GM12801 (cell line): ENCODE data around the gene KIFC3.

Source experiments
- TF ChIP-seq, protein P1 (sequence below): IDR thresholded peaks from one replicate; pipeline ENCODE4 v1.5.1; 2011; ENCODE audit warnings: control low read depth; ENCODE audit not compliant: insufficient read length; ENCODE audit errors: extremely low read depth

The KIFC3 gene, protein sequence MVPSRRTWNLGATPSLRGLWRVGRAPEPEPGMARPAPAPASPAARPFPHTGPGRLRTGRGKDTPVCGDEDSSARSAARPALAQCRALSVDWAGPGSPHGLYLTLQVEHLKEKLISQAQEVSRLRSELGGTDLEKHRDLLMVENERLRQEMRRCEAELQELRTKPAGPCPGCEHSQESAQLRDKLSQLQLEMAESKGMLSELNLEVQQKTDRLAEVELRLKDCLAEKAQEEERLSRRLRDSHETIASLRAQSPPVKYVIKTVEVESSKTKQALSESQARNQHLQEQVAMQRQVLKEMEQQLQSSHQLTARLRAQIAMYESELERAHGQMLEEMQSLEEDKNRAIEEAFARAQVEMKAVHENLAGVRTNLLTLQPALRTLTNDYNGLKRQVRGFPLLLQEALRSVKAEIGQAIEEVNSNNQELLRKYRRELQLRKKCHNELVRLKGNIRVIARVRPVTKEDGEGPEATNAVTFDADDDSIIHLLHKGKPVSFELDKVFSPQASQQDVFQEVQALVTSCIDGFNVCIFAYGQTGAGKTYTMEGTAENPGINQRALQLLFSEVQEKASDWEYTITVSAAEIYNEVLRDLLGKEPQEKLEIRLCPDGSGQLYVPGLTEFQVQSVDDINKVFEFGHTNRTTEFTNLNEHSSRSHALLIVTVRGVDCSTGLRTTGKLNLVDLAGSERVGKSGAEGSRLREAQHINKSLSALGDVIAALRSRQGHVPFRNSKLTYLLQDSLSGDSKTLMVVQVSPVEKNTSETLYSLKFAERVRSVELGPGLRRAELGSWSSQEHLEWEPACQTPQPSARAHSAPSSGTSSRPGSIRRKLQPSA

DNA sequence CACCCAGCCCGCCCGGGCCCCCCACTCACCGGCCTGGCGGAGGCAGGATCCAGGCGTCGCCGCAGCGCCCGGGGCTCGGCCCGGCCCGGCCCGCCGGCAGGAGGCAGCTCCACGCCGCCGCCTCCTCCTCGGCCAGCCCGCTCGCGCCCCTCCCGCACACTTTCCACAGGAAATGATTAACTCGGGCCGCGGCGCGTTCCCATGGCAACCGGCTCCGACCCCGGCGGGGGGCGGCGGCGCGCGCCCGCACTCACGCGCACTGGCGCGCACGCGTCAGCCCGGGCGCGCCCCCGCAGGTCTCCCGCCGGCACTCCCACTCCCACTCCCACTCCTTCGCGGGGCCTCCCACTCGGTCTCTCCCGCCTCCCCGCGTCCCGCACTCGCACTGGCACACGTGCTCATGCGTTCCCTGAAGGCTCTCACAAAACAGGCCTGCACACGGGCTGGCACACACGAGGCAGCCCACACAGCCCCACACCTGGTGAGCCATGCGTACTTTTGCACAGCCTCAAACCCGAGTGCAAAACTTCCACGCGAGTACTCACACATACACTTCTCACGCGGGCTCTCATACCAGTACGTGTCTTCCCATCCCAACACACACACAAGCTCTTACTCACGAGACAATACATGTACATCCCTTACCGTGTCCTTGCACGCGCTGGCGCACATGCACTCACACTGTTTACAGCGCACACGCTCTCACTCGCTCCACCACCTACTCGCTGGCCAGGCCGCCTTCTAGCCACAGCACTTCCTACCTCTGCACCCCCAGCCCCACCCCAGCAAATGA is at the start of gene KIFC3:
TSS of gene KIFC3 (minus strand) at position 151 of the 793 bp plus-strand sequence. CDS start 4,248 bp downstream, outside the sequence.
- TF ChIP-seq, protein P1, sequence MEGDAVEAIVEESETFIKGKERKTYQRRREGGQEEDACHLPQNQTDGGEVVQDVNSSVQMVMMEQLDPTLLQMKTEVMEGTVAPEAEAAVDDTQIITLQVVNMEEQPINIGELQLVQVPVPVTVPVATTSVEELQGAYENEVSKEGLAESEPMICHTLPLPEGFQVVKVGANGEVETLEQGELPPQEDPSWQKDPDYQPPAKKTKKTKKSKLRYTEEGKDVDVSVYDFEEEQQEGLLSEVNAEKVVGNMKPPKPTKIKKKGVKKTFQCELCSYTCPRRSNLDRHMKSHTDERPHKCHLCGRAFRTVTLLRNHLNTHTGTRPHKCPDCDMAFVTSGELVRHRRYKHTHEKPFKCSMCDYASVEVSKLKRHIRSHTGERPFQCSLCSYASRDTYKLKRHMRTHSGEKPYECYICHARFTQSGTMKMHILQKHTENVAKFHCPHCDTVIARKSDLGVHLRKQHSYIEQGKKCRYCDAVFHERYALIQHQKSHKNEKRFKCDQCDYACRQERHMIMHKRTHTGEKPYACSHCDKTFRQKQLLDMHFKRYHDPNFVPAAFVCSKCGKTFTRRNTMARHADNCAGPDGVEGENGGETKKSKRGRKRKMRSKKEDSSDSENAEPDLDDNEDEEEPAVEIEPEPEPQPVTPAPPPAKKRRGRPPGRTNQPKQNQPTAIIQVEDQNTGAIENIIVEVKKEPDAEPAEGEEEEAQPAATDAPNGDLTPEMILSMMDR = no peak

DNA sequence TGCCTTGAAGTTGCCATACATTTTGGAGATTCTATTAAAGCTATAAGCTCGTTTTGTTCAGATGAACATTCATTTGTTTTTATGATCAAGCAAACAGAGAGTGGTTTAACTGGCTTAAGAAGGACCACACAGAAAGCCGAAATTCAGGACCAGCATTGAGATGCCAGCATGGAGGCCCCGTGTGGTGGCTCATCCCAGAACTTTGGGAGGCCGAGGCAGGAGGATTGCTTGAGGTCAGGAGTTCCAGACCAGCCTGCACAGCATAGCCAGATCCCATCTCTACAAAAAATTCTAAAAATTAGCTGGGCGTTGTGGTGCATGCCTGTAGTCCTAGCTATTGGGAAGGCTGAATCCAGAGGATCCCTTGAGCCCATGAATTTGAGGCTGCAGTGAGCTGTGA is 45.9 kb upstream of the KIFC3 start:
- TF ChIP-seq, protein P1 = no peak

DNA sequence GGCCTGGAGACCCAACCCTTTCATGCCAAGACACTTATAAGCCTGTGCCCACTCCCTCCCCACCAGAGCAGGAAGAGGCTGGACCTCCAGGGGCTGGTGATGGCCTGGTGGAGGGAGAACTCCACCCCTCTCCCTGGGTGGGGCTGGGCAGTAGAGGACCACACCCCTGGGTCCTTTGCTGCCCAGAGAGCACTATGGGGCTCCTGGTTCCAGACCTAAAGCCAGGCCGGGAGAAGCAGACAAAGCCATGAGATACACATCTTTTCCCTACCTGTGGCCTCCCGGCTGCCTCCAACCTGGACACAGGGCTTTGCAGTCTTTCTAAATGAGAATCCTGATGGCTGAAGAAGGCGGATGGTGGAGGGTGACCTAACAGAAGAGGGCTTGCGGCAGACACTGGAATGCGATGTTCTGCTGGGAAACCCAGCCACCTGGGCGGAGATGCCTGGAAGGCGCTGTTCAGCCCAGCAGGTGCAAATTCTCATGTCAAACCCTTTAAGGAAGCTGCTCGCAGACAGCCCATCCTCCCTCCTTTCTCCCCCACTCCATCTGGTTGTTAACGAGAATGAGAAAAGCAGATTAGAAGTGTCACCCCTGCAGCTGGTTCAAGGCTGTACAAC is 43.9 kb upstream of the KIFC3 start:
- TF ChIP-seq, protein P1 = no peak

DNA sequence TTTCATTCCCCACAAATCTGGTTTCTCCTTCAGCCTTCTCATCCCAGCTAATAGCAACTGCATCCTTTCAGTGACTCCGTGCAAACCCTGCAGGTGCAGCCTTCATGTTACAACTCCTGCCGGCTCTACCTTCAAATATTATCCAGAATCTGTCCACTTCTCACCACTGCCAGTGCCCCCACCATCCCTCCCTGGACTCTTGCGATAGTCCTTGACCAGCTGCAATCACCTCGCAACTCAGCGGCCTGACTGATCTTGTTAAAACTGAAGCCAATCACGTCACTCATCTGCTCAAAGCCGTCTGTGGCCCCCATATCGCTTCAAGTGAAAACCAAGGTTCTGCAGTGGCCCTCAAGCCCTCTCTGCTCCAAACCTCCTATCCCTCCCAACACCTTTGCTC is 42.8 kb upstream of the KIFC3 start:
- TF ChIP-seq, protein P1 = no peak

DNA sequence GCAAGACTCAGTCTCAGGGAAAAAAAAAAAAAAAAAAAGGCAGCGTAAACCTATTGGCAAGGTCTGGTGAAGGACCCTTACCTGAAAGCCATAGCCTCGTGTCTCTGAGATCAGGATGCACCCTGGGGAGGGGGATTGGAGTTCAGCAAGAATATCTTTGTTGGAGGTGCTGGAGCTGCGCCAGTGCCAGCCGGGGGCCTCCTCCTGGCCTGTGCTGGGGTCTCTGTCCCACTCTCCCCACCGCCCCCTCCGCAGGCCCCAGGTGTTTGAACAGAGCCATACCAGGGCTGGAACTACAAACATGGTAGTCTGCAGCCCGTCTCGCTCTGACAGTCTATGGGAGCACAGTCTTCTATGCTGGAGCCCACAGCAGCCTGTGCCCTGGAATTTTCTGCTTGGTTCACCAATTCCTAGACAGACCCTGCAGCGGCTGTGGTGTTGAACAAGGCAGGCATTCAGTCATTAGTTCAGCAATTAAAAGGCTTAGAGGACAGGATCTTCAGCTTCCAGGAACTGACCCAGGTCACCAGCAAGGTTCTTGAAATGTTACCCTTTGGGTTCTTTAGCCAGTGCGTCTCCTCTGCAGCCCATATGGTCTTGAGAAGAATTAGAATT is 42.2 kb upstream of the KIFC3 start:
- TF ChIP-seq, protein P1 = no peak

DNA sequence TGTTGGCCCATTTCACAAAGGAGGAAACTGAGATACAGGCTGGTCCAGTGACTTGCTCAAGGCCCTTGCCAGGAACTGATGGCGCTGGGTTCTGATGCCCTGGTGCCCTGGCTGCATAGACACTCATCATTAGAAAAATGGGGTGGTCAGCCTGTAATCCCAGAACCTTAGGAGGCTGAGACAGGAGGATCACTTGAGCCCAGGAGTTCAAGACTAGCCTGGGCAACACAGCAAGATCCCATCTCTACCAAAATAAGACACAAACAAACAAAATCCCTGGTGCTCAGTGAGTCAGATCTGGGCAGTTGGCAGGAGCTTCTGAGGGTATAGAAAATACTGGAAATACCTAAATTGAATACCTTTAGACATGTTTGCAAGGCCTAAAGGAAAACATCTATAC is 41.1 kb upstream of the KIFC3 start:
- TF ChIP-seq, protein P1 = no peak
